Thymus (tissue), 11 donors: ENCODE data around the gene LAMC1. TPM values are rescaled to one million over a fixed set of nuclear protein-coding genes. Genes with fewer than 3 reads are reported as not detected.

Source experiments
- DNase-seq, 9 donors: peaks; one replicate each; pipeline ENCODE4 v3.0.0-alpha.2; 2013; ENCODE audit warnings: low spot score in 9 of 9, low read depth in 6 of 9, missing footprints in 1 of 9
- H3K27ac ChIP-seq, 2 donors: one replicate each; pipeline ENCODE4 v1.5.1; 2013; ENCODE audit warnings: control low read depth in 1 of 2, low read depth in 1 of 2, low read length in 1 of 2, mild to moderate bottlenecking in 1 of 2, moderate library complexity in 1 of 2
- H3K27me3 ChIP-seq, 2 donors: one replicate each; pipeline ENCODE4 v1.5.1; 2013; ENCODE audit warnings: low read length in 1 of 2; ENCODE audit not compliant: control insufficient read depth in 2 of 2, insufficient read depth in 1 of 2
- H3K36me3 ChIP-seq, 2 donors: one replicate each; pipeline ENCODE4 v1.5.1; 2013; ENCODE audit warnings: low read length in 1 of 2, mild to moderate bottlenecking in 1 of 2, moderate library complexity in 1 of 2; ENCODE audit not compliant: control insufficient read depth in 2 of 2, insufficient read depth in 2 of 2
- H3K4me1 ChIP-seq, 2 donors: one replicate each; pipeline ENCODE4 v1.5.1; 2013; ENCODE audit warnings: low read length in 2 of 2; ENCODE audit not compliant: control insufficient read depth in 2 of 2, insufficient read depth in 2 of 2
- H3K4me3 ChIP-seq, 2 donors: one replicate each; pipeline ENCODE4 v1.5.1; 2013; ENCODE audit warnings: low read length in 2 of 2, control low read depth in 1 of 2, mild to moderate bottlenecking in 1 of 2
- H3K9me3 ChIP-seq, 2 donors: one replicate each; pipeline ENCODE4 v1.5.1; 2013; ENCODE audit warnings: low read length in 1 of 2, mild to moderate bottlenecking in 1 of 2; ENCODE audit not compliant: control insufficient read depth in 2 of 2, insufficient read depth in 1 of 2
- WGBS: extraction: QIAGEN DNeasy Blood & Tissue Kit; methylation state at CpG from one replicate; pipeline ENCODE4 v1.1.7; 2013; 5-methylcytosine and 5-hydroxymethylcytosine counted together
- polyA plus RNA-seq: library from polyadenylated mRNA; stranded (reverse); fragments of 200-250 nt; gene quantifications from one replicate; pipeline ENCODE4 v1.2.3, GENCODE V29; 2013
- total RNA-seq: library from RNA; stranded (reverse); fragments of 120-200 nt; gene quantifications from one replicate; pipeline ENCODE4 v1.2.4, GENCODE V29; 2013
- donor health status: healthy.

Gene LAMC1
- total and polyA plus RNA-seq, 2 donors = 12.6 to 20.5 TPM

DNA sequence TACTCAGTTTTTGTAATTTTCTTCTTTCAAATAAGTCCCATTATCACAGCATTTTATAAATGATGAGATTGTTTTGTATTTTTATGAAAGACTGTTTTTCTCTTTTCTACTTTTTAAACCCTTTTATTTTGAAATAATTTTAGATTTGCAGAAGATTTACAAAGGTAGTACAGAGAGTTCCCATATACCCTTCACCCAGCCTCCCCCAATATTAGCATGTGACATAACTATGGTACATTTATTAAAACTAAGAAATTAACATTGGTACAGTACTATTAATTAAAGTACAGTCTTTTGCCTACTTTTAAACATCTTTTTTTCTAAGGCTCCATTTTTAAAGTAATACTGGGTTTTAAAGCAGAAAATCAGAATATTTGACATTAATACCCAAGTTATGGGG is 127.2 kb downstream of the LAMC1 start:
- Histone ChIP-seq H3K36me3 (no peaks in the 10 kb centered on the region), H3K4me3 (no peak overlapping the region), H3K27me3 (no peaks in the 10 kb centered on the region), H3K9me3 (no peaks in the 10 kb centered on the region), H3K27ac (no peak overlapping the region), H3K4me1 (no peaks in the 10 kb centered on the region)
- no peak for DNase-seq

DNA sequence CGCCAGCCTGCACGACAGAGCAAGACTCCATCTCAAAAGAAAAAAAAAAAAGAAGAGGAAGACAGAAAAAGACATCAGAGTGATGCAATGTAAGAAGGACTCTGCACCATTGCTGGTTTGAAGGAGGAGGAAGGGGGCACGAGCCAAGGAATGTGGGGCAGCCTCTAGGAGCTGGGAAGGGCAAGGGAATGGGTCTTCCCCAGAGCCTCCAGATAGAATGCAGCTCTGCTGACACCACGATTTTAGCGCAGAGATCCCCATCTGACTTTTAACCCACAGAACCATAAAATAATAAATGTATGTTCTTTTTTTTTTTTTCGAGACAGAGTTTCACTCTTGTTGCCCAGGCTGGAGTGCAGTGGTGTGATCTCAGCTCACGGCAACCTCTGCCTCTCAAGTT is 129.0 kb downstream of the LAMC1 start:
- Histone ChIP-seq H3K9me3 (no peaks in the 10 kb centered on the region), H3K27ac (no peak overlapping the region), H3K36me3 (no peaks in the 10 kb centered on the region), H3K27me3 (no peaks in the 10 kb centered on the region), H3K4me1 (no peaks in the 10 kb centered on the region), H3K4me3 (no peak overlapping the region)
- DNase-seq = no peak
- WGBS = 98% methylated on average over 7 of the region's 7 CpGs

DNA sequence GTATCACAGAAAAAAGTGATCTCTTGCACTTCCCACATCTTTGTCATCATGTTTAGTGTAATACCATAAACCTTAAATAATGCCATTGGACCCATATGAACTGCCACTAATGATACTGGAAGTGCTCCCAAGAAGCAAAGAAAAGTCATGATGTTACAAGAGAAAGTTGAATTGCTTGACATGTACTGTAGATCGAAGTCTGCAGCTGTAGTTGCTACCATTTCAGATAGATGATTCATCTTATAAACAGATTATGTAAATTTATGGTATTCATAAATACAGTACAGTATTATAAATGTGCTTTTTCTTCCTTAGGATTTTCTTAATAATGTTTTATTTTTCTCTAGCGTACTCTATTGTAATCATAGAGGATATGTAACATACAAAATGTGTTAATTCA is 132.7 kb downstream of the LAMC1 start:
- DNase-seq = no peak
- Histone ChIP-seq H3K36me3 (no peaks in the 10 kb centered on the region), H3K9me3 (no peaks in the 10 kb centered on the region), H3K4me1 (no peaks in the 10 kb centered on the region), H3K27ac (no peak overlapping the region), H3K27me3 (no peaks in the 10 kb centered on the region), H3K4me3 (no peak overlapping the region)
- WGBS = 98% methylated on average over 2 of the region's 2 CpGs

DNA sequence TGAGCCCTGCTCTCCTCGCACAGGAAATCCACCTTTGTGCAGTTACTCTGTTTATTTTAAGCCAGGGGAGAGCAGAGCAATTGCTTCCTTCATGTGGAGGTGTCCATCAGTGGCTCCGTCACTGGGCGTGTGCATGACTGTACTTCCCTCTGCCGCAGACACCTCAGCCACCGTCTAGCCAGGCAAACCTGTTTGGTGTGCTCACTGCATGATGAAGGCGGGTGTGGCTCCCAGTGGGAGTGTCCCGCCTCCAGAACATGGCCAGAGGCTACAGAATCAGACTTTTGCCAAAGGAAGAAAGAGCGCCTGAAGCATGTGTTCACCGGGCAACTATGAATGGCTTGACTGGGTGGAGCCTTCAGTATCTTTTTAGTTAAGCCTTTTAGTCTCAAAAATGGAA is 136.7 kb downstream of the LAMC1 start:
- H3K9me3 ChIP-seq = no peaks in the 10 kb centered on the region
- WGBS = 91% methylated on average over 9 of the region's 9 CpGs
- no peaks in the 10 kb centered on the region for H3K27me3 ChIP-seq
- DNase-seq = no peak
- no peak overlapping the region for H3K27ac ChIP-seq
- H3K36me3 ChIP-seq = no peaks in the 10 kb centered on the region
- no peaks in the 10 kb centered on the region for H3K4me1 ChIP-seq
- H3K4me3 ChIP-seq = no peak overlapping the region

GRCh38 chr1:183161391-183161790 is 138.2 kb downstream of the LAMC1 start:
- Histone ChIP-seq H3K9me3 (no peaks in the 10 kb centered on the region), H3K4me3 (no peak overlapping the region), H3K4me1 (no peaks in the 10 kb centered on the region), H3K27me3 (no peaks in the 10 kb centered on the region), H3K27ac (no peak overlapping the region), H3K36me3 (no peaks in the 10 kb centered on the region)
- no peak for DNase-seq
- 92% methylated on average over 3 of the region's 3 CpGs for WGBS

GRCh38 chr1:183163316-183163715 is 140.1 kb downstream of the LAMC1 start:
- Histone ChIP-seq H3K27me3 (no peaks in the 10 kb centered on the region), H3K4me1 (no peaks in the 10 kb centered on the region), H3K27ac (no peak overlapping the region), H3K9me3 (no peaks in the 10 kb centered on the region), H3K4me3 (no peak overlapping the region), H3K36me3 (no peaks in the 10 kb centered on the region)
- 94% methylated on average over 3 of the region's 3 CpGs for WGBS
- DNase-seq = no peak

DNA sequence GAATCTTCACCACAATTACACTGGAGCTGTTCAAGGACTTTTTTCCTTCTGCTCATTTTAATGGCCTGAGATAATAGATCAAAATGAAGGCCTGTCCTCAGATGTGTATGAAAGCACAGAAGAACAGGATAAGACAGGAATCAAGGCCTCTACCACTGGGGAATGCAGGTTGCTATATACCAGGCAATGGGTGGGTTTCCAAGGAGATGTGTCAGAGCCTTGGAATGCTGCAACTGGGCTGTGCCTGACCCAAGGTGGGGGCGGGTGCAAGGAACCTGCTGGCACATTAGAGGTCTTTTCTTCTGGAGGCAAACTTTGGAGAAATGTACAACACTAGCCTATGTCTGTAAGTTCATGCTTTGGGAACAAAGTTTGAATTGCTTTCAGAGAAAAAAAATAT is 141.1 kb downstream of the LAMC1 start:
- WGBS = 98% methylated on average over 1 of the region's 1 CpG
- Histone ChIP-seq H3K36me3 (no peaks in the 10 kb centered on the region), H3K4me1 (no peaks in the 10 kb centered on the region), H3K4me3 (no peak overlapping the region), H3K27me3 (no peaks in the 10 kb centered on the region), H3K9me3 (no peaks in the 10 kb centered on the region), H3K27ac (no peak overlapping the region)
- no peak for DNase-seq

DNA sequence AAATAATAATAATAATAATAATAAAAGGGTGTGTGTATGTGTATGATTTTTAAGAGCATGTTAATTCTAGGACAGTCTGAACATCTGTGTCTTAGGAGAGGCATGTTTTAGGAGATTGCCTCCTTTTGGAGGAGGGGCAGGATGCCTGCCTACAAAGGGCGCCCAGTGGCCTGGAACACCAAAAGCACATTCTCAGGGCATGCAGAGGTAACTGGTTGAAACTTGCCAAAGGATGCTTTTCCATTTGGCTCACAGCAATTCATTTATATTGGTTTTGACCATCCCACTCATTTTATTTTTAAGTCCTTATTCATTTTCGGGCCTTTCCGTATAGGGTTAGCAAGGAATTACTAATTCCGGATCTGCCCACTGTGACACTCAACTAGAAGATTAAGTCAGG is 141.7 kb downstream of the LAMC1 start:
- no peaks in the 10 kb centered on the region for H3K4me1 ChIP-seq
- no peaks in the 10 kb centered on the region for H3K27me3 ChIP-seq
- no peak for DNase-seq
- no peaks in the 10 kb centered on the region for H3K36me3 ChIP-seq
- 98% methylated on average over 4 of the region's 4 CpGs for WGBS
- no peaks in the 10 kb centered on the region for H3K9me3 ChIP-seq
- H3K27ac ChIP-seq = no peak overlapping the region
- no peak overlapping the region for H3K4me3 ChIP-seq

GRCh38 chr1:183165456-183165855 is 142.2 kb downstream of the LAMC1 start:
- Histone ChIP-seq H3K4me1 (no peaks in the 10 kb centered on the region), H3K27ac (no peak overlapping the region), H3K9me3 (no peaks in the 10 kb centered on the region), H3K36me3 (no peaks in the 10 kb centered on the region), H3K27me3 (no peaks in the 10 kb centered on the region), H3K4me3 (no peak overlapping the region)
- WGBS = 97% methylated on average over 2 of the region's 2 CpGs
- no peak for DNase-seq

- 98% methylated on average over 2 of the region's 2 CpGs for WGBS
- Histone ChIP-seq H3K4me3 (no peak overlapping the region), H3K9me3 (no peaks in the 10 kb centered on the region), H3K27ac (no peak overlapping the region), H3K36me3 (no peaks in the 10 kb centered on the region), H3K27me3 (no peaks in the 10 kb centered on the region), H3K4me1 (no peaks in the 10 kb centered on the region)
- no peak for DNase-seq
Observed at GRCh38 chr1:183166454-183166853, 143.2 kb downstream of the LAMC1 start.
